HG02938 (cell line): ENCODE results near the gene GNA12.
"Not testable (repeated sequence)": the region's sequence is repeated elsewhere in the genome, so short reads cannot be mapped to it uniquely, and the experiment has no call there.

ENCODE experiments used
- ATAC-seq: cut with Tn5 transposase; IDR thresholded peaks from one replicate; pipeline ENCODE4 v1.9.1; 2021; ENCODE audit warnings: mild to moderate bottlenecking, moderate library complexity; ENCODE audit not compliant: unreplicated experiment

GNA12 gene

DNA sequence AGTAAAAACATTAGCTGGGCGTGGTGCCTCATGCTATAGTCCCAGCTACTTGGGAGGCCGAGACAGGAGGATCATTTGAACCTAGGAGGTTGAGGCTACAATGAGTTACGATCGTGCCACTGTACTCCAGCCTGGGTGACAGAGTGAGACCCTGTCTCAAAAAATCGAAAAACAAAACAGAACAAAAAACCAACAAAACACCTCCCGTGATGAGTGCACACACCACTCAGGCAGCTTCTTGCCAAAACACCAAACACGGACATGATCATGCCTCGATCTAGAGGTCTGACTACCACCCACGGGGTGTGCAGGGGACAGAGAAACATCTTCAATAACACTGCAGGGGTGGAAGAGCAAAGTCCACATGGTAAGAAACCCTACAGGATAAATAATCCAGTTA, 111.7 kb downstream of the GNA12 start:
- no peak for ATAC-seq

DNA sequence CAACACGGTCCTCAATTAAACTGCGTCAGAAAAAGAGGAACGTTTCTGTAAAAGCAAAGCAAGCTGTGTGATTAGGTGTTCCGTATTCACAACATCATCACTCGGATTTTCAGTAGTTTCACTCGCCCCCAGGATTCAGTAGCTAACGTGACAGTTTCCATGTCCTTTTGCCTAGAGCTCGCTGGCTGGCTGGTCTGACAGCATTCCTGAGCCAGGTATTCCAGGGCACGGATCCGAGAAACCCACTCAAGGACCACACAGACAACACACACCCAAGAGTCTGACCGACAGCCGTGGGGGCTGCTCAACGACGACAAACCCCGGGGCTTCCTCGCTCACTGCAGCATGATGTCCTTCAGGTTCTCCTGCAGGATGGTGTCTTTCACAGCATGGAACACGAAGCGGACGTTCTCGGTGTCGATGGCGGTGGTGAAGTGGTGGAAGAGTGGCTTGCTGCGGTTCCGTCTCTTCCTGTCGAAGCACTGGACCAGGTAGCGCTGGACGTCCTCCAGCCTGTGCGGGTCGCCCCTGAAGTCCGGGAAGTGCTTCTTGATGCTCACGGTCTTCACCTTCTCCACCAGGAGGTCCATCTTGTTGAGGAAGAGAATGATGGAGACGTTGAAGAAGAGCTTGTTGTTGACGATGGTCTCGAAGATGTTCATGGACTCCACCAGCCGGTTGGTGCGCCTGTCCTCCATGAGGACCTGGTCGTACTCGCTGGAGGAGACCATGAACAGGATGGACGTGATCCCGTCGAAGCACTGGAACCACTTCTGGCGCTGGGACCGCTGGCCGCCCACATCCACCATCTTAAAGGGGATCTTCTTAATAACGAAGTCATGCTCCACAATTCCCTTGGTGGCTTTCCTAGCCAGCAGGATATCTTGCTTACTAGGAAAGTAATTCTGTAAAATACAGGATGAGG, 113.0 kb downstream of the GNA12 start:
- ATAC-seq = no peak

DNA sequence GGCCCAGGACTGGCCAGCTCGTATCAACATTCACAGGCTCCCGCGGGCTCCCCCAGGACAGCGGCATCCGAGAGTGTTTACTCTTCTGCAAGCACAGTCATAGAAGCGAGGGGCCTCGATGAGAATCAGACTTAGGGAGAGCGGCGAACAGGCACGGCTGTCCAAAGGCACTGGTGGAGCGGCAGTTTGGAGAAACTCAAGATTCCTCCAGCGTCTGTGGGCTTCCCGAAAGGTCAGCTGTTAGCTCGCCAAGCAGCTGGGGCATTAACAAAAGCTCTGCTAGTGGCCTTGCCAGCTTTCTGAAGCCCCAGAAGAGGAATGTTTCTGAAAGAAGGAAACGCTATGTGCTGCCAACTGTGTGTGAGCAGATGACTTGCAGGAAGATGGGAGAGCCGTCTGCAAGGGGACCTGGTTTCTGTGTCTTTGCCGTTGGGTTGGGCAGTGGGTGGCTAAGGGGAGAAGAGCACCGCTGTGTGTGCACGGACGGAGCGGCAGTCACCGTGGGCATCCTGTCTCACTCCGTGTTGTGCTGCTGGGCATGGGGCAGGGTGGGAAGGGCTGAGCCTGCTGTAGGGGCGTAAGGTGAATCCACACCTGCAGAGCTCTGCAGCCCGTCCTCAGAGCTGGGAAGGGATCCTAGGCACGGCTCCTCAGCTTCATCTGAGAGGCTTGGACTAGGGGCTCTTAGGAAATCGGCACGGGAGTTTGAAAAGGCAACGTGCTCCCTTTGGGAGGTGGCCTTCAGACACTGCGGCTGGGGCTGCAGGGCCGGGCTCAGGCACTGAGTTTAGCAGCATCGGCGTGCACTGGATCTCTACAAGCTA, 114.0 kb downstream of the GNA12 start:
- ATAC-seq = no peak

DNA sequence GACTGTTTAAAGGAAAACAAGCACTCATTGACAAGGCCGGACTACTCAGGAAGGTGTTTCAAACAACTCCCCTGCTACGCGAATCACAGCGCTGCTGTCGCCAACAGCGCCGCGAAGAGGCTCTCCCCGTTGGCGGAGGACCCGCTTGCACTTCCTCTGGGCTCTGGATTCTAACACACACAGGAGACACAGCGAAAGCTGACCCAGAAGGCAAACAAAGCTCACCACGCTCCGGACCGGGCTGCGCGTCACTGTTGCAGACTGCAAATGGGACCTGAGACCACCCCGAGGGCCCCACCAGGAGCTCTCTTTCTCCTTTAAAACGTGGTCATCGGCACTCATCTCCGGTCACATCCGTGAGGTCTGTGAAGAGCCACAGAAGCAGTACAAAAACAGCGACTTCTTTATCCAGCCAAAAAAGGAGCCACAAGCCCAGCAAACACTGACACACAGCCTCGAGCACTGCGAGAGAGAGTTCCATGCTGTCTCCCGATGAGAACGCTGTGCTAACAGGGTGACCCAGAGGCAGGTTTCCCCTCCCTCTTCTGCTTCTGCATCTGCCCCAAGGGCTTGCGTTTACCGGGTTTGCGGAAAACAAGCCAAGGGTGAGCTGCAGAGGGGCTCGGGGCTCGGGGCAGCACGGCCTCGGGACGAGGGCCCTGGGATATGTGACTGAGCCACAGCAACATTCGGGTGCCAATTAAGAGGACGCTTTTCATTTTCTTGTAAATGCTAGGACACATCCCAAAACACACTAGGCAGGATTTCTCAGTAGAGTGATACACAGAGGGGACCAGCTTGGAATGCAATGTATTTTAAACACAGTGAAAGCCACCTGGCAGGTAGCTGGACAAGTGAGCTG, 114.8 kb downstream of the GNA12 start:
- no peak for ATAC-seq

DNA sequence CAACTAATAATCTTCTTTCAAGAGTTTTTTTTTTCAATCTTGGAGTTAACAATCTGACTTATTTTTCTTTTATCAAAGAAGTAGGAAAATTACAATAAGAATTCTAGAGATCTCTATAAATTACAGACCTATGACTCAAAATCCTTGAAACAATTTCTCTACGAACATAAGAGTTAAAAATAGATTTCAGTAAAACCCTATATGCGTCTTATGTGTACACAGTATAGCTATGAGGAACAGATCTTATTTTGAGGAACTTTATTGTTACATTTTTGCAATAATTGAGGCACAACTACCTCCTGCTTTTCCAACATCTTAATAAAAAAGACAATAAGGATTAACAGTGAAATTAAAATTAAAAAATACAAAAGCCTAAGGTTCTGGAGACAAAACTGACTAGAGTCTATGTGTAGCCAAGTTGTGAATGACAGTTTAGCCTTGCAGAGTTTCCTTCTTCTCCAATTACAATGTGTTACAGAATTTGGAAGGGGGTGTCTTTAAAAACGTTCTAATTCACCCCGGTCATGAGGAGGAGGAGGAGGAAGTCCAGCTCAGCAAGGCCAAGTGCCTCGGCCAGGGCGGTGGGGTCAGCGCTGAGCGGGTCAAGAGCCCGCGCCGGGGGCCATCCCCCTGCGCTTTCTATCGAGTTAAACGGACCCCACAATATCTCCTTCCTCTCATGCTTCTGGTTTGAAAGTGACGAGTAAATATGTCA, 115.6 kb downstream of the GNA12 start:
- ATAC-seq = no peak

DNA sequence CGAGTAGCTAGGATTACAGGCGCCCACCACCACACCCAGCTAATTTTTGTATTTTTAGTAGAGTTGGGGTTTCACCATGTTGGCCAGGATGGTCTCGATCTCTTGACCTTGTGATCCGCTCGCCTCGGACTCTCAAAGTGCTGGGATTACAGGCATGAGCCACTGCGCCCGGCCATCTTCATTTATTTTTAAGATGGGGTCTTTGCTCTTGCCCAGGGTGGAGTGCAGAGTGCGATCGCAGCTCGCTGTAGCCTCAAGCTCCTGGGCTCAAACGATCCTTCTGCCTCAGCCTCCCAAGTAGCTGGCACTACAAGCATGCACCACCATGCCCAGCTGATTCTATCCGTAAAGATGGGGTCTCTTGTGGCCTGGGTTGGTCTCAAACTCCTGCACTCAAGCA, 116.9 kb downstream of the GNA12 start:
- not testable (repeated sequence) for ATAC-seq

DNA sequence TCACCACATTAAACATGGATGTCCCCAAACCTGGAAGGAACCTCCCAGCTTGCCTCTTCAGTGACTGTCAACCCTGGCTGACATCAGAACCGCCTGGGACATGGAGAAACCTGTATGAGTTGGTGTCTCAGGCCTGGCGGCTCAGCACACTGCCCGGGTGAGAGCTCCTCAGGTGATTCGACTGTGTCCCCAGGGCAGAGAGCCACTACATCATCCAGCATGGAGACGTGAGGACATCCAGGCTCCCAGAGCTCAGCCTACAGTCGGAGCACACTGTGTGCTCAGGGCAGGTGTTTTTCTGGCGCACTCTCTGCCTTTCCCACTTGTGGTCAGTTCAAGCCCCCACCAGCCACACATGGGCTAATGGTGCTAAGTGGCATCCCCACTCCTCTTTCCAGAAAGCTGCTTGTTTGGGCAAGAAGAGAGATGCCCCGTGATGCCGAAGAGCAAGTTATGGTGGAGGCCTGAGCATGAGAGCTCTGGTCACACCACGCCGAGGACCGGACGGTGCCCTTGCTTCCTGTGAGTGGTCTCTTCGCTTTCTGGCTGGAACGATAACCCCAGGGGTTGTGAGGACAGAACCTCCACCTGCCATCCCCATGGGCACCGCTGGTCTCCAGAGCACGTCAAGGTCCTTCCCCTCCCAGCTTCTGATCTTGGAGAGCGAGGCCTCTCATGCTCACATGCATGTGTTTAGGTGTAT, 117.6 kb downstream of the GNA12 start:
- ATAC-seq = no peak

DNA sequence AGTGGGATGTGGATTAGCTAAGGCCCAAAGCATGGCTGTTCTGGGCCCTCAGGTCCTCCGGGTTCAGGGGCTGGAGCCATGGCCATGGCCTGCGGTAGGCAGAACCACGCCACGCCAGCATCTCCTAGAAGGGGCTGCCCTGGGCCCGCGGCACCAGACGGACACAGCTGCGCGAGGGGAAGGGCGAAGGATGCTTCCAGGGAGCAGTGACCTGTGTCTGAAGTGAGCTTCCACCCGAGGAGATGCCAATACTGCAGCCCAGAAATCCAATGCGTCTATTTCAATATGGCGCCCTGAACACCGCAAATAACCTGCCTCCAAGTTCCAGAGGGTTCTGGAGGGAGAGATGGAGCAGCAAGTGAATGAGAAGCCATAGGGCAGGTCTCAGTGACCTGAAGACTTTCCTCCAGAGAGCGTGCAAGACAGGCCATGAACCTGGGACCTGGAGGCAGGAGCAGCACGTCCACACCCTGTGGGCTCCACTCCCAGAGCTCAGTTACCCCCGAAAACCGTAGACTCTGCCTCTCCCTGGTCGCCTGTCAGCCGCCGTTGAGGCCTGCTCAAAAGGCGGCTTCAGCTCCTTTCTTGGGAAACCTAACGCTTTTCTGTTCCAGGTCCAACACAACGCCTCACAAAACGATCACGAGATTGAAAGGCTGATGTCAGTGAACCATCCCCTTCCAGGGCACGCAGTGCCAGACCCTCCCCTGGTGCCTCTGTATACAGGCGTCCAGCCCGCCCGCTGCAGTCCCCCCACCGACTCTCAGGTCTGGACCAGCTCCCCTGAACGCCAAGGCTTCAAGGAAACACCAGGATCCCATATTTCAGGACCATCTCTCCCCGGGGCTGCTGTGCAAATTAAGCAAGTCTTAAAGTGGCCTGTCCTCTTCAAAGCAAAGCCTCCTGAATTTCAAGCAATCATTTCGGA, 118.7 kb downstream of the GNA12 start:
- ATAC-seq = no peak

DNA sequence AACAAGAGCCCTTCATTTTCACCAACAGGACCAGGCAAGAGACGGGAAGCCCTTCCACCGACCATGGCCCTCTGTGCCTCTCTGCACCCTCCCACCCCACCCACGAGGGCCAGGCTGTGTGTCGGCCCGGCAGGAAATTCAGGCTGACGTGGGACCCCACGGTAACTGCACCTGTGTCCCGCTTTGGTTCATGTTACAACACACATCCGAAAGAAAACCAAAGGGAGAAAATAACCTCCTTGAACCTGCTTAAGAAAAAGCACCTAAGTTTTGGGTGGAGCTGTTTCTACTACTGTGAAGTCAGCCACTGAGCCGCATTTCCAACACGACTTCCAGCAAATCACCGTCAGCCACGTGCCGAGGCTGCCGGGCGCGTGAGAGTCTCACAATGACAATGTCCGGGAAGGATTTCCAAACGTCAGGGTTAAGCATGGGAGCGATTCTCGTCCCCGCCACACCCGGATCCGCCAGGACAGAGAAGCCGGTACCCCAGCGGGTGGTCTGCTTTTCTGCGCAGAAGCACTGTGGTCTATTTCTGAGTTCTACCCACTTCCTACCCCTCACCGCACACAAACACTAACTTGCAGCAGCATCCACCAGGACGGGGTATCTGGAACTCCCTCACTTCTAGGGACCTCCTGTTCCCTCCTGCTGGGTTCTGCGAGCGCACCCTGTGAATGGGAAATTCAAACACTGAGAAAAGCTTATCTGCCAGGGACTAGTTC, 119.5 kb downstream of the GNA12 start:
- no peak for ATAC-seq

DNA sequence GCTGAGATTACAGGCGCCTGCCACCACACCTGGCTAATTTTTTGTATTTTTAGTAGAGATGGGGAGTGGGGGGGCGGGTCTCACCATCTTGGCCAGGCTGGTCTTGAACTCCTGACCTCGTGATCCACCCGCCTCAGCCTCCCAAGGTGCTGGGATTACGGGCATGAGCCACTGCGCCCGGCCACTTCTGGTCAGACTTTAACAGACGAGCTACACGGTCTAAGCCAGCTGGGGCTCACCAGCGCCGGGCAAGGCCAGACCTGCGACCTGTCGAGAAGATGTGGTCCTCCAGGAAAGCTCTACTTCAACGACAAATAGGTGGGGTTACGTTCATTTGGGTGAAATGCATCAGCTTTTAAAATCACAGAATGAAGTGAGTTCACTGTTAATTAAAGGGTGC, 120.1 kb downstream of the GNA12 start:
- not testable (repeated sequence) for ATAC-seq

DNA sequence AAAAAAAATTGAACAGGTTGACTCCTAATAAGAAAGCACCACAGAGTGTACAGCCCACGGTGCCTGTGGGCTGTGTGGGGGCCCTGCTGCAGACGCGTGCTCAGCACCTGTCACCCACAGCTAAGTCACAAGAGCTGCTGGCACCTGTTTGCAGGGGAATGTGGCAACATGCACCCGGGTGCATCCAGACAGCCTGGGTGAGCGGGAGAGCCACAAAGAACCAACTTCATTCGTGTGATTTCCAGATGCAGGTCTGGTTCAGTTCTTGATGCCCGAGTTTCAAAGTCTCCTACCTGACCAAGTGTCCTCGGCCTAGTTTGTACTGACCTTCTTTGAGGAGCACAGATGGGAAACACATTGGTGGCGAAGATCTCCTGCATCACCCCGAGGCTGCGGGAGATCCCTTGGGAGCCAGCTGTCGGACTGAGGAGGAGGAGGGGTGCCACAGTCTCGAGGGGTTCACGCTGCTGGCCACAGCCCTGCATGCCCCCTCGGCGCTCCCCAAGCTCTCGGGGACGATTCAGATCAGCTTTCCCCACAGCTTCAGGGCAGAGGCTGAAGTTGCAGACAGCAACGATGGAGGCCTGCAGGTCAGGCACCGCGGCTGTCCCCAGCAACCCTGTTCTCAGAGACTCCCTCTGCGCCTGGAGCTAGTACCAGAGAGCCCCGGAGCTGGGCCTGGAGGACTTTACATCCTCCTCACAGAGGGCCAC, 120.8 kb downstream of the GNA12 start:
- no peak for ATAC-seq

DNA sequence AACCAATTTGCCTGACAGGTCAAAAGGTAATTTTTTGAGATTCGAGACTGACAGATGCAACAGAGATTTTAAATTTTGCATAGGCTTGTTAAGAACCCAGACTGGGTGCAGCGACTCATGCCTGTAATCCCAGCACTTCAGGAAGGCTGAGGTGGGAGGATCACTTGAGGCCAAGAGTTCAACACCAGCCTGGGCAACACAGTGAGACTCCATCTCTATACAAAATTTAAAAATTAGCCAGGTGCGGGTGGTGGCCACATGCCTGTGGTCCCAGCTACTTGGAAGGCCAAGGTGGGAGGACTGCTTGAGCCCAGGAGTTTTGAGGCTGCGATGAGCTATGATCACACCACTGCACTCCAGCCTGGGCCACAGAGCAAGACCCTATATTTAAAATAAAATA, 121.5 kb downstream of the GNA12 start:
- no peak for ATAC-seq

DNA sequence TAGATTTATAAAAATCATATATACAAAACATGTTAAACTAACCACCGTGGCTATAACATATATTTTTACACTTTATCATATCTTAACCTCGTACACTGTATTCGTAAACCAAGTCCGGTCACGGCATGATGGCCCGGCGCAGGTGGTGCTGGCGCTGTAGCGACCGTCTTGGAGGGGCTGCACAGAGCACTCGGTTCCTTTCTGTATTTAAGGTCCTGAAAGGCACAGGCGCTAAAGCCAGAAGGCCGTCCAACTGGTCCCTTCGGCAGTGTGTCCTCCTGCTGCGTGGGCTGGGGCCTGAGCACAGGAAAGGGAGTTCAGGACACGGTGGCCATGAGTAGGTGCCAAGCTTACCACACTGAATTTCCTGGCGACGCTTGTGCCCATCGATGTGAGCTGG, 122.3 kb downstream of the GNA12 start:
- no peak for ATAC-seq

DNA sequence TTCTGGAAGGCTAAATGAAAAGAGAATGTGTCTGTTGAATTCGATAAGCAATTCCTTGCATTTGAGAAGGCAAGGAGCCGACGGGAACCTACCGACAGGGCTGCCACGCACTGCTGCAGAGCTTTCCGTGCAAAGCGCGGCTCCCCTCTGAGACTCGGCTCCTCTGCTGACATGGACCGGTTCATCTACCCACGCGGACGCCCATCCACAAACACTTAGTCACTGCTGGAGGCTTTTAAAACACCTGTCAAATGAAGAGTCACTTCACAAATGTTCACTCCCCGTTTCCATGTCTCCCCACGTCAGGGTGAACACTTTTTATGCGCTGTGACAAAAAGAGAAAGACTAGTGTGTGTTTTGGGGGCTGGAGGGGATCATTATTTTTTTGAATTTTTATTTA, 124.1 kb downstream of the GNA12 start:
- no peak for ATAC-seq

DNA sequence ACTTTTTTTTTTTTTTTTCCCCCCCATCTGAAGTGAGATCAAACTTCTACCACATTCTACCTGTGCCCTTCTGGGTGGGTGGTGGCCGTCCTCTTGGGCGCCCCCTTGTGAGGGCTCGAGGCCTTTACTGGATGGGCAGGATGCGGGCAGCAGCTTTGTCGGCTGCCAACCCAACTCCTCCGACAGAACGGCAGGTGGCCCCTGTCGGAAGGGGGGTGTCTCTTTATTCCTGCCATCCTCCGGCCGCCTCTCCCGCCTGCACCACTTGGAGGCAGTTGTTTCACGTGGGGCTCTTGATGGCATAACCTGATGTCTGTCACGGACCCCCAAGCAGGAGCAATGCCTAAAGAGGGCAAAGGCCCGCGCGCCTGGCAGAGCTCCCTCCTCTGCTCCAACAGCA, 125.1 kb downstream of the GNA12 start:
- ATAC-seq = no peak

DNA sequence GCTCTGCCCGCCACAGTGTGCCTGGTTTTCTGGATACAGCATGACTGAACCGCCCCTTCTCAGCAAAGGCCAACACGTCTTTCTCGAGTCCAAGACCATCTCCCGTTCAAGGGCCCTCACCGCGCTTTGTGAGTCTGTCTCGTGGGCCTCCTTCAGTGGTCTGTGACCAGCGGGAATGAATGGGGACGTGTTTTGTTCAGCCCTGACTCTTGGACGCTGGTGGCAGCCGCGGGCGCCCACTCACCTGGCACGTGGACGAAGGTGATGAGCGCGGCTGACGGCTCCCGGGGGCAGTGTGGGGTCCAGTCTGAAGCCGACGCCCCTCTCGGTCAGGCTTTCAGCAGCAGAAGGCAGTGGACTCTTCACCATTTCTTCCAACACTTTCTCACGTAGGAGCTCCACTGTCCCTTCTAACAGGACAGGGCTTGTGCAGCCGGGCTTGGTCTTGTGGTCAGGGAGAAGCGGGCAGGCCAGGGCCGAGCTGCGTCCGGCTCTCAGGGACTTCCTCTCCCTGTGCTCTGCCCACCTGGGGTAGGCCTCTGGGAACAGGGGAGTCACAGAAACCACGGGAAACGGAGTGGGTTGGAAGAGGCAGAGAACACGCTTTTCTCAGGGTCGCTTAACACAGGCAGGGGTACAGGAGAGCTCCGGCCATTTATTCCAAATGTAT, 125.7 kb downstream of the GNA12 start:
- ATAC-seq = no peak
